HG02840 (cell line): Measurements from ENCODE around the gene ECI1.
A peak's percentile ranks its signal among the peaks of the same experiment; 100 is the strongest.

Source experiments
- ATAC-seq: cut with Tn5 transposase; IDR thresholded peaks from one replicate; pipeline ENCODE4 v1.9.1; 2021; ENCODE audit warnings: mild to moderate bottlenecking, moderate library complexity, moderate number of reproducible peaks; ENCODE audit not compliant: unreplicated experiment, low FRiP score

Gene ECI1

GRCh38 chr16:2235695-2236336, 15.6 kb downstream of the ECI1 start:
- no peak for ATAC-seq

- no peak for ATAC-seq
Observed at GRCh38 chr16:2235234-2235651, 16.1 kb downstream of the ECI1 start.

- no peak for ATAC-seq
Observed at GRCh38 chr16:2234813-2235170, 16.6 kb downstream of the ECI1 start.

GRCh38 chr16:2233872-2234812, 17.2 kb downstream of the ECI1 start:
- ATAC-seq, result no peak

GRCh38 chr16:2233046-2233775, 18.2 kb downstream of the ECI1 start:
- no peak for ATAC-seq

- ATAC-seq, result no peak
Observed at GRCh38 chr16:2232094-2232990, 19.0 kb downstream of the ECI1 start.

- ATAC-seq, result no peak
Observed at GRCh38 chr16:2231016-2231931, 20.1 kb downstream of the ECI1 start.

GRCh38 chr16:2230376-2230775, 21.0 kb downstream of the ECI1 start:
- ATAC-seq, result no peak

- no peak for ATAC-seq
Observed at GRCh38 chr16:2229632-2230250, 21.6 kb downstream of the ECI1 start.

GRCh38 chr16:2229091-2229490, 22.3 kb downstream of the ECI1 start:
- ATAC-seq, result no peak

- no peak for ATAC-seq
Observed at GRCh38 chr16:2228161-2228824, 23.1 kb downstream of the ECI1 start.

- no peak for ATAC-seq
Observed at GRCh38 chr16:2226918-2227317, 24.5 kb downstream of the ECI1 start.

GRCh38 chr16:2226245-2226793, 25.1 kb downstream of the ECI1 start:
- no peak for ATAC-seq

GRCh38 chr16:2223942-2224486, 27.4 kb downstream of the ECI1 start:
- ATAC-seq, result peak; percentile 22

- peak; percentile 95 for ATAC-seq
Observed at GRCh38 chr16:2223221-2223941, 28.0 kb downstream of the ECI1 start, which contains the start of gene E4F1. Gene E4F1 (plus strand): TSS chr16:2223591. CDS start chr16:2223614, 23 bp downstream.

GRCh38 chr16:2216330-2216729, 35.1 kb downstream of the ECI1 start:
- ATAC-seq, result no peak

GRCh38 chr16:2214719-2214968, 36.7 kb downstream of the ECI1 start, which contains the start of gene PGP:
Gene PGP (minus strand): TSS chr16:2214840. CDS start chr16:2214777, 63 bp downstream.
- ATAC-seq, result no peak
